Parathyroid adenoma (tissue), 2 donors: ENCODE data around the gene PWWP2B.

Experiments
- H2AFZ ChIP-seq: fragments of 300-600 bp; sonication (generic); one replicate; pipeline ENCODE4 v1.7.0; 2017; ENCODE audit warnings: antibody characterized with exemption, mild to moderate bottlenecking
- H3K27ac ChIP-seq: fragments of 300-600 bp; sonication (generic); one replicate; pipeline ENCODE4 v1.7.0; 2017
- H3K27me3 ChIP-seq: fragments of 300-600 bp; sonication (generic); one replicate; pipeline ENCODE4 v1.7.0; 2017; ENCODE audit warnings: low read length; ENCODE audit not compliant: control insufficient read depth, insufficient read depth
- H3K36me3 ChIP-seq: fragments of 300-600 bp; sonication (generic); one replicate; pipeline ENCODE4 v1.7.0; 2017; ENCODE audit warnings: low read length; ENCODE audit not compliant: control insufficient read depth, insufficient read depth
- H3K4me1 ChIP-seq: fragments of 300-600 bp; sonication (generic); one replicate; pipeline ENCODE4 v1.7.0; 2017; ENCODE audit warnings: control low read depth
- H3K4me2 ChIP-seq: fragments of 300-600 bp; sonication (generic); one replicate; pipeline ENCODE4 v1.7.0; 2017; ENCODE audit warnings: low read length
- H3K4me3 ChIP-seq: fragments of 300-600 bp; sonication (generic); one replicate; pipeline ENCODE4 v1.7.0; 2017; ENCODE audit warnings: low read depth, low read length
- H3K79me2 ChIP-seq: fragments of 300-600 bp; sonication (generic); one replicate; pipeline ENCODE4 v1.7.0; 2017; ENCODE audit warnings: control low read depth
- H3K9ac ChIP-seq: fragments of 300-600 bp; sonication (generic); one replicate; pipeline ENCODE4 v1.7.0; 2017; ENCODE audit warnings: mild to moderate bottlenecking
- H3K9me3 ChIP-seq: fragments of 300-600 bp; sonication (generic); one replicate; pipeline ENCODE4 v1.7.0; 2017; ENCODE audit warnings: low read length; ENCODE audit not compliant: control insufficient read depth
- TF ChIP-seq, protein P1 (sequence below): fragments of 300-600 bp; sonication (generic); IDR thresholded peaks from one replicate; pipeline ENCODE4 v1.7.0; 2017; ENCODE audit warnings: antibody characterized with exemption, mild to moderate bottlenecking
- donor health status: primary hyperparathyroidism.

The PWWP2B gene

GRCh38 chr10:132362151-132362611 lies 34.8 kb upstream of the PWWP2B start:
- no peaks in the 10 kb centered on the region for H3K4me1 ChIP-seq
- no peak overlapping the region for H3K9ac ChIP-seq
- H3K79me2 ChIP-seq = peaks cover 3% of the 10 kb centered on the region
- H3K27ac ChIP-seq = no peak overlapping the region
- TF ChIP-seq, protein P1, sequence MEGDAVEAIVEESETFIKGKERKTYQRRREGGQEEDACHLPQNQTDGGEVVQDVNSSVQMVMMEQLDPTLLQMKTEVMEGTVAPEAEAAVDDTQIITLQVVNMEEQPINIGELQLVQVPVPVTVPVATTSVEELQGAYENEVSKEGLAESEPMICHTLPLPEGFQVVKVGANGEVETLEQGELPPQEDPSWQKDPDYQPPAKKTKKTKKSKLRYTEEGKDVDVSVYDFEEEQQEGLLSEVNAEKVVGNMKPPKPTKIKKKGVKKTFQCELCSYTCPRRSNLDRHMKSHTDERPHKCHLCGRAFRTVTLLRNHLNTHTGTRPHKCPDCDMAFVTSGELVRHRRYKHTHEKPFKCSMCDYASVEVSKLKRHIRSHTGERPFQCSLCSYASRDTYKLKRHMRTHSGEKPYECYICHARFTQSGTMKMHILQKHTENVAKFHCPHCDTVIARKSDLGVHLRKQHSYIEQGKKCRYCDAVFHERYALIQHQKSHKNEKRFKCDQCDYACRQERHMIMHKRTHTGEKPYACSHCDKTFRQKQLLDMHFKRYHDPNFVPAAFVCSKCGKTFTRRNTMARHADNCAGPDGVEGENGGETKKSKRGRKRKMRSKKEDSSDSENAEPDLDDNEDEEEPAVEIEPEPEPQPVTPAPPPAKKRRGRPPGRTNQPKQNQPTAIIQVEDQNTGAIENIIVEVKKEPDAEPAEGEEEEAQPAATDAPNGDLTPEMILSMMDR = no peak
- no peaks in the 10 kb centered on the region for H3K9me3 ChIP-seq
- H3K4me3 ChIP-seq = no peak overlapping the region
- H3K4me2 ChIP-seq = no peak overlapping the region
- H3K27me3 ChIP-seq = no peaks in the 10 kb centered on the region
- H2AFZ ChIP-seq = no peak overlapping the region
- H3K36me3 ChIP-seq = no peaks in the 10 kb centered on the region

DNA sequence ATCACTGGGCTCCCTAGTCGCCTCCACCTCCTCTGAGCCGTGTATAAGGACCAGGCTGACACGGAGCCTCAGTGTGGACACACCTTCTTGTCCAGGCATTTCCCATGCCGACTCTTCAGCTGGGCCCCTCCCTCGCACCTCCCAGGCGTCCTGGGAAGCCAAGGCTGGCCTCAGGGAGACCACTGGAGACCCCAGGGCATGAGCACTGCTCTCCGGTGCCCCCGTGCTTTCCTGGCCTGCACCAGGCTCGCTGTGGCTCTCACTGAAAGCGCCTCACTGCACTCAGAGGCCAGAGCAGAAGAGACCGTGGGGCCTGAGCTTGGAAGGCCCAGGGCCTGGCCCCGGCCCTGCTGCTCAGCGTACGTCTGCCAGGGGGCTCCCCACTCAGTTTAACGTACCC lies 33.6 kb upstream of the PWWP2B start:
- H3K4me1 ChIP-seq = no peaks in the 10 kb centered on the region
- TF ChIP-seq, protein P1 = no peak
- H3K79me2 ChIP-seq = no peaks in the 10 kb centered on the region
- H3K27me3 ChIP-seq = no peaks in the 10 kb centered on the region
- H3K36me3 ChIP-seq = no peaks in the 10 kb centered on the region
- no peak overlapping the region for H3K4me3 ChIP-seq
- H3K27ac ChIP-seq = no peak overlapping the region
- no peak overlapping the region for H3K4me2 ChIP-seq
- no peak overlapping the region for H3K9ac ChIP-seq
- no peaks in the 10 kb centered on the region for H3K9me3 ChIP-seq
- no peak overlapping the region for H2AFZ ChIP-seq

- no peaks in the 10 kb centered on the region for H3K27me3 ChIP-seq
- no peaks in the 10 kb centered on the region for H3K36me3 ChIP-seq
- H3K9ac ChIP-seq = no peak overlapping the region
These were observed 32.9 kb upstream of the PWWP2B start for GRCh38 chr10:132363921-132364593.

GRCh38 chr10:132364594-132364970 lies 32.4 kb upstream of the PWWP2B start:
- Histone ChIP-seq H3K4me3 (no peak overlapping the region), H3K27ac (no peak overlapping the region), H2AFZ (no peak overlapping the region), H3K27me3 (no peaks in the 10 kb centered on the region), H3K79me2 (no peaks in the 10 kb centered on the region), H3K4me2 (no peak overlapping the region), H3K9me3 (no peaks in the 10 kb centered on the region), H3K9ac (no peak overlapping the region), H3K36me3 (no peaks in the 10 kb centered on the region), H3K4me1 (no peaks in the 10 kb centered on the region)
- TF ChIP-seq, protein P1 = no peak

More at GRCh38 chr10:132363921-132364593, 32.9 kb upstream of the PWWP2B start:
- Histone ChIP-seq H3K4me1 (no peaks in the 10 kb centered on the region), H3K27ac (no peak overlapping the region), H3K79me2 (no peaks in the 10 kb centered on the region), H3K4me3 (no peak overlapping the region), H3K4me2 (no peak overlapping the region), H3K9me3 (no peaks in the 10 kb centered on the region), H2AFZ (no peak overlapping the region)
- TF ChIP-seq, protein P1 = no peak

DNA sequence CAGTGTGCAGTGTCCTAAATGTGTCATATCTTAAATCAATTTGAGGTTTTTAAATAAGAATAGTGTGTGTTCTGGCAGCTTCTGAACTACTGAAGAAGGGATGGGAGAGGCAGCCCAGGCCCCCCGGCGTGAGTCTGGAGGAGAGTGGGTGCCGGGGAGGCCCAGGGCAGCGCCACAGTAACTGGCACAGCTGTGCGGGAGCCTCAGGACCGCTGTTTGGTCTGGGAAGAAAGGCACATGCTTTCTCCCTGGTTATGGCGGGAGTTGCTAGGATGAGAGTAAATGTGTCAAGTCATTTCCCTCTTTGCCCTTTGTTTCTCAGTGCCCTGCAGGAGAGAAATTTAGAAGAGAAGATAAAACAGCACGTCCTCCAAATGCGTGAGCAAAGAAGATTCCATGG lies 31.9 kb upstream of the PWWP2B start:
- Histone ChIP-seq H3K4me2 (no peak overlapping the region), H3K4me1 (no peaks in the 10 kb centered on the region), H3K4me3 (no peak overlapping the region), H3K27ac (no peak overlapping the region), H3K36me3 (no peaks in the 10 kb centered on the region), H3K9ac (no peak overlapping the region), H3K27me3 (no peaks in the 10 kb centered on the region), H2AFZ (no peak overlapping the region), H3K9me3 (no peaks in the 10 kb centered on the region), H3K79me2 (no peaks in the 10 kb centered on the region)
- TF ChIP-seq, protein P1 = no peak
